Measurements from ENCODE around the gene EFHD1. TPM values are rescaled to one million over a fixed set of nuclear protein-coding genes. Genes with fewer than 3 reads are reported as not detected.
A peak's percentile ranks its signal among the peaks of the same experiment; 100 is the strongest.
"Not testable (repeated sequence)": the region's sequence is repeated elsewhere in the genome, so short reads cannot be mapped to it uniquely, and the experiment has no call there.

Gene EFHD1
- total and polyA plus RNA-seq, 4 experiments from 2014 or later, result 1.4 to 3.6 (median 1.5) TPM

- ChIA-PET POLR2A (ENCODE audit: partially characterized antibody) (no interaction called here), CTCF (ENCODE audit: partially characterized antibody) (no interaction called here)
- peak in 1 of 5 donors; percentile 8 for DNase-seq
- peaks cover 24 to 29% of the 10 kb centered on the region in 2 donors for H3K27me3 Mint-ChIP-seq
- Histone ChIP-seq H3K4me3 (ENCODE audit: low read length in 2 of 2) (peak overlapping the region in 1 of 2 donors; percentile 52), H3K4me1 (ENCODE audit: insufficient read depth, low read length) (peaks cover 22% of the 10 kb centered on the region), H3K9me3 (ENCODE audit: control insufficient read depth in 1 of 2, low read length in 2 of 2) (no peaks in the 10 kb centered on the region), H3K27ac (ENCODE audit: low read depth, low read length) (no peak overlapping the region), H3K36me3 (ENCODE audit: insufficient read depth, low read length) (no peaks in the 10 kb centered on the region), H3K27me3 (ENCODE audit: insufficient read depth, low read length) (peaks cover 12% of the 10 kb centered on the region)
- intact Hi-C loops (cut with micrococcal nuclease), result no loop called here
- no peaks in the 10 kb centered on the region for H3K36me3 Mint-ChIP-seq
- H3K9me3 Mint-ChIP-seq, result peaks cover 0 to 4% (median 0%) of the 10 kb centered on the region in 8 donors
- H3K4me1 Mint-ChIP-seq, result peaks cover 2 to 18% (median 8%) of the 10 kb centered on the region in 4 donors
- H3K4me3 Mint-ChIP-seq, result peak overlapping the region; percentile 27 to 66 (median 60)
- no peak overlapping the region for H3K27ac Mint-ChIP-seq
Observed at GRCh38 chr2:232632904-232633412, 446 bp upstream of the EFHD1 start.

- CTCF ChIA-PET (ENCODE audit: partially characterized antibody), result no interaction called here
- H3K4me3 Mint-ChIP-seq, result peak overlapping the region; percentile 54 to 83 (median 66)
- Histone ChIP-seq H3K4me3 (ENCODE audit: low read length in 2 of 2) (peak overlapping the region in 1 of 2 donors; percentile 52), H3K4me1 (ENCODE audit: insufficient read depth, low read length) (peaks cover 22% of the 10 kb centered on the region), H3K27ac (ENCODE audit: low read depth, low read length) (no peak overlapping the region), H3K9me3 (ENCODE audit: control insufficient read depth in 1 of 2, low read length in 2 of 2) (no peaks in the 10 kb centered on the region), H3K27me3 (ENCODE audit: insufficient read depth, low read length) (peaks cover 12% of the 10 kb centered on the region), H3K36me3 (ENCODE audit: insufficient read depth, low read length) (no peaks in the 10 kb centered on the region)
- no peaks in the 10 kb centered on the region for H3K36me3 Mint-ChIP-seq
- no peak overlapping the region for H3K27ac Mint-ChIP-seq
- H3K27me3 Mint-ChIP-seq, result peaks cover 31 to 33% of the 10 kb centered on the region in 2 donors
- DNase-seq, result no peak
- intact Hi-C loops (cut with micrococcal nuclease), result no loop called here
- peaks cover 2 to 18% (median 8%) of the 10 kb centered on the region in 4 donors for H3K4me1 Mint-ChIP-seq
- POLR2A ChIA-PET (ENCODE audit: partially characterized antibody), result no interaction called here
- peaks cover 0 to 4% (median 0%) of the 10 kb centered on the region in 8 donors for H3K9me3 Mint-ChIP-seq
Observed at GRCh38 chr2:232634206-232635150, 1.1 kb downstream of the EFHD1 start.

- DNase-seq; H3K9me3 Mint-ChIP-seq; H3K9me3 ChIP-seq (ENCODE audit: control insufficient read depth in 1 of 2, low read length in 2 of 2); H3K27ac ChIP-seq (ENCODE audit: low read depth, low read length); H3K36me3 ChIP-seq (ENCODE audit: insufficient read depth, low read length); H3K36me3 Mint-ChIP-seq; intact Hi-C loops (cut with micrococcal nuclease); CTCF ChIA-PET (ENCODE audit: partially characterized antibody); H3K27ac Mint-ChIP-seq; H3K4me3 ChIP-seq (ENCODE audit: low read length in 2 of 2); POLR2A ChIA-PET (ENCODE audit: partially characterized antibody): not testable (repeated sequence)
- Mint-ChIP-seq H3K4me1 (peaks cover 2 to 18% (median 8%) of the 10 kb centered on the region in 4 donors), H3K27me3 (peaks cover 31 to 40% of the 10 kb centered on the region in 2 donors), H3K4me3 (peak overlapping the region in 4 of 8 donors; percentile 20 to 68 (median 50))
- Histone ChIP-seq H3K27me3 (ENCODE audit: insufficient read depth, low read length) (peaks cover 12% of the 10 kb centered on the region), H3K4me1 (ENCODE audit: insufficient read depth, low read length) (peaks cover 22% of the 10 kb centered on the region)
Observed at GRCh38 chr2:232635376-232635775, 2.0 kb downstream of the EFHD1 start.

GRCh38 chr2:232635820-232636219 is 2.4 kb downstream of the EFHD1 start:
- Mint-ChIP-seq H3K27me3 (peaks cover 30 to 40% of the 10 kb centered on the region in 2 donors), H3K4me3 (peak overlapping the region in 2 of 8 donors; percentile 11 to 25), H3K27ac (no peak overlapping the region), H3K4me1 (peaks cover 2 to 18% (median 8%) of the 10 kb centered on the region in 4 donors), H3K36me3 (no peaks in the 10 kb centered on the region), H3K9me3 (peaks cover 0 to 4% (median 0%) of the 10 kb centered on the region in 8 donors)
- no peaks in the 10 kb centered on the region for H3K36me3 ChIP-seq (ENCODE audit: insufficient read depth, low read length)
- H3K27me3 ChIP-seq (ENCODE audit: insufficient read depth, low read length), result peaks cover 12% of the 10 kb centered on the region
- H3K27ac ChIP-seq (ENCODE audit: low read depth, low read length), result no peak overlapping the region
- ChIA-PET CTCF (ENCODE audit: partially characterized antibody) (no interaction called here), POLR2A (ENCODE audit: partially characterized antibody) (no interaction called here)
- peaks cover 22% of the 10 kb centered on the region for H3K4me1 ChIP-seq (ENCODE audit: insufficient read depth, low read length)
- no peaks in the 10 kb centered on the region for H3K9me3 ChIP-seq (ENCODE audit: control insufficient read depth in 1 of 2, low read length in 2 of 2)
- no peak overlapping the region for H3K4me3 ChIP-seq (ENCODE audit: low read length in 2 of 2)
- intact Hi-C loops (cut with micrococcal nuclease), result no loop called here
- no peak for DNase-seq

GRCh38 chr2:232636788-232637420 is 3.5 kb downstream of the EFHD1 start:
- H3K4me3 Mint-ChIP-seq, result peak overlapping the region in 5 of 8 donors; percentile 31 to 62 (median 53)
- Histone ChIP-seq H3K36me3 (ENCODE audit: insufficient read depth, low read length) (no peaks in the 10 kb centered on the region), H3K4me3 (ENCODE audit: low read length in 2 of 2) (no peak overlapping the region), H3K27me3 (ENCODE audit: insufficient read depth, low read length) (peaks cover 12% of the 10 kb centered on the region), H3K27ac (ENCODE audit: low read depth, low read length) (no peak overlapping the region), H3K4me1 (ENCODE audit: insufficient read depth, low read length) (peaks cover 22% of the 10 kb centered on the region), H3K9me3 (ENCODE audit: control insufficient read depth in 1 of 2, low read length in 2 of 2) (no peaks in the 10 kb centered on the region)
- peak overlapping the region in 3 of 7 donors; percentile 7 to 64 (median 44) for H3K27ac Mint-ChIP-seq
- H3K9me3 Mint-ChIP-seq, result peaks cover 0 to 5% (median 0%) of the 10 kb centered on the region in 8 donors
- intact Hi-C loops (cut with micrococcal nuclease), result no loop called here
- H3K36me3 Mint-ChIP-seq, result no peaks in the 10 kb centered on the region
- DNase-seq, result no peak
- H3K4me1 Mint-ChIP-seq, result peaks cover 2 to 18% (median 8%) of the 10 kb centered on the region in 4 donors
- ChIA-PET POLR2A (ENCODE audit: partially characterized antibody) (no interaction called here), CTCF (ENCODE audit: partially characterized antibody) (no interaction called here)
- H3K27me3 Mint-ChIP-seq, result peaks cover 28 to 39% of the 10 kb centered on the region in 2 donors

- Histone ChIP-seq H3K4me1 (ENCODE audit: insufficient read depth, low read length) (peaks cover 14% of the 10 kb centered on the region), H3K4me3 (ENCODE audit: low read length in 2 of 2) (no peak overlapping the region), H3K27me3 (ENCODE audit: insufficient read depth, low read length) (peaks cover 3% of the 10 kb centered on the region), H3K36me3 (ENCODE audit: insufficient read depth, low read length) (no peaks in the 10 kb centered on the region), H3K27ac (ENCODE audit: low read depth, low read length) (no peak overlapping the region), H3K9me3 (ENCODE audit: control insufficient read depth in 1 of 2, low read length in 2 of 2) (no peaks in the 10 kb centered on the region)
- Mint-ChIP-seq H3K9me3 (peaks cover 0 to 5% (median 0%) of the 10 kb centered on the region in 8 donors), H3K27ac (no peak overlapping the region), H3K36me3 (no peaks in the 10 kb centered on the region), H3K27me3 (peaks cover 21 to 35% of the 10 kb centered on the region in 2 donors), H3K4me3 (no peak overlapping the region), H3K4me1 (peaks cover 0 to 8% (median 4%) of the 10 kb centered on the region in 4 donors)
- ChIA-PET POLR2A (ENCODE audit: partially characterized antibody) (no interaction called here), CTCF (ENCODE audit: partially characterized antibody) (no interaction called here)
- intact Hi-C loops (cut with micrococcal nuclease), result no loop called here
- DNase-seq, result no peak
Observed at GRCh38 chr2:232637866-232638583, 4.6 kb downstream of the EFHD1 start.

Data from CD4-positive, alpha-beta memory T cell (primary cell).